Neural cell (in vitro differentiated cells): ENCODE results near the gene TSTD1.

Experiments
- CTCF ChIP-seq: fragments of 450-650 bp; IDR thresholded peaks from 2 replicates; pipeline ENCODE4 v1.5.1; 2014; ENCODE audit warnings: antibody characterized with exemption, mild to moderate bottlenecking, moderate library complexity; ENCODE audit not compliant: poor library complexity, severe bottlenecking
- EP300 ChIP-seq: fragments of 450-650 bp; conservative IDR thresholded peaks from 2 replicates; pipeline ENCODE4 v1.6.1; 2014; ENCODE audit warnings: antibody characterized with exemption, mild to moderate bottlenecking, moderate library complexity; ENCODE audit not compliant: poor library complexity, severe bottlenecking
- EZH2 ChIP-seq: fragments of 200-600, 300-800 bp; shearing (Covaris generic), sonication (generic); IDR thresholded peaks from 2 replicates; pipeline ENCODE4 v1.6.1; 2014; ENCODE audit warnings: antibody characterized with exemption, low read length, borderline replicate concordance, mild to moderate bottlenecking; ENCODE audit not compliant: insufficient read depth, poor library complexity, severe bottlenecking
- MXI1 ChIP-seq: fragments of 450-650 bp; conservative IDR thresholded peaks from 2 replicates; pipeline ENCODE4 v1.6.1; 2014; ENCODE audit warnings: antibody characterized with exemption, mild to moderate bottlenecking; ENCODE audit not compliant: poor library complexity, severe bottlenecking
- POLR2AphosphoS5 ChIP-seq: IDR thresholded peaks from 2 replicates; pipeline ENCODE4 v1.6.1; 2012
- RAD21 ChIP-seq: fragments of 450-650 bp; conservative IDR thresholded peaks from 2 replicates; pipeline ENCODE4 v1.6.1; 2014; ENCODE audit warnings: antibody characterized with exemption, mild to moderate bottlenecking, moderate library complexity
- REST ChIP-seq: IDR thresholded peaks from 2 replicates; pipeline ENCODE4 v1.6.1; 2012; ENCODE audit warnings: borderline replicate concordance
- SMC3 ChIP-seq: fragments of 450-650 bp; conservative IDR thresholded peaks from 2 replicates; pipeline ENCODE4 v1.6.1; 2014; ENCODE audit warnings: antibody characterized with exemption, mild to moderate bottlenecking, moderate library complexity; ENCODE audit not compliant: poor library complexity
- TAF1 ChIP-seq: IDR thresholded peaks from 2 replicates; pipeline ENCODE4 v1.6.1; 2012; ENCODE audit warnings: low read depth

DNA sequence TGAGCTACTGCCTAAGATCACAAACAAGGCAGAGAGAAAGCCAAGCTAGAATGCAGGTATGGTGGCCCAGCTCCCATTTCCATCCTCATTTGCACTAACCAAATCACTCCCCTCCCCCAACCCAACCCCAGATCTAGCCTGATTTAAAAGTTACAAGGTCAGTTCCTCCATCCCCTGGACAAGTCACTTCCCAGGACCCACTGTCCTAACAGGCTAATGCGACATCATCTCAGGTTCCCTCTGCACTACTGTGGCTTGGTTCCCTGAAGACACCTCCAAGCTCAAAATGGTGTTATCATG lies 20.2 kb downstream of the TSTD1 start:
- TF ChIP-seq POLR2AphosphoS5 (no peak), CTCF (no peak), EZH2 (no peak), RAD21 (no peak), MXI1 (no peak), REST (no peak), SMC3 (no peak), EP300 (no peak), TAF1 (no peak)
